Activated naive CD8-positive, alpha-beta T cell (primary cell): ENCODE results near the gene ZNF674.
"Not testable (repeated sequence)": the region's sequence is repeated elsewhere in the genome, so short reads cannot be mapped to it uniquely, and the experiment has no call there.

Source experiments
- H3K27ac Mint-ChIP-seq: one replicate; pipeline ENCODE4 v1.8.0; 2021; ENCODE audit warnings: mixed read lengths
- H3K27me3 Mint-ChIP-seq: one replicate; pipeline ENCODE4 v1.8.0; 2021; ENCODE audit warnings: mixed read lengths
- H3K36me3 Mint-ChIP-seq: one replicate; pipeline ENCODE4 v1.8.0; 2021; ENCODE audit warnings: mixed read lengths
- H3K4me1 Mint-ChIP-seq: one replicate; pipeline ENCODE4 v1.8.0; 2021; ENCODE audit warnings: low read depth, mixed read lengths
- H3K4me3 Mint-ChIP-seq: one replicate; pipeline ENCODE4 v1.8.0; 2021; ENCODE audit warnings: mild to moderate bottlenecking, mixed read lengths
- H3K9me3 Mint-ChIP-seq: one replicate; pipeline ENCODE4 v1.8.0; 2021; ENCODE audit warnings: low read depth, mixed read lengths

ZNF674 gene

GRCh38 chrX:46547857-46548256 is 2.6 kb upstream of the ZNF674 start:
- Mint-ChIP-seq H3K27me3 (no peaks in the 10 kb centered on the region), H3K36me3 (peaks cover 3% of the 10 kb centered on the region), H3K27ac (no peak overlapping the region), H3K9me3 (no peaks in the 10 kb centered on the region), H3K4me3 (no peak overlapping the region), H3K4me1 (peaks cover 38% of the 10 kb centered on the region)

DNA sequence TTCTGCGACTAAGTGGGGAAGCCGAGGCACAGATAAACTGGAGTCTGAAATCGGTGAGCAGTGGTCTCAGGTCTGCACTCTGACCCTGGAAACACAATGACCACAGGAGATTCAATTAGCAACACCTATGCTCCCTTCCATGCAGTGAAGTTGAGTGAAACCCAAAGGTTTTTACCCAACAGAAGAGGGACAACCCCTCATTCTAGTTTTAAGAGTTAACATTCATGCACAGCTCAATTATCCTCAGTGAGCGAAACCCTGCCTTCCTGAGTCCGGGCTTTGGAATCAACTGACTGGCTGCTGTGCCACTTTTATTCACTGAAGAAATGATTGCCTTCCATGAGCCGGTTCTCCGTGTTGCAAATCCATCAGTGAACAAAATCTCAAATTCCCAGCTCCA is 694 bp downstream of the ZNF674 start:
- Mint-ChIP-seq H3K27ac (peak overlapping the region; percentile 95), H3K4me3 (peak overlapping the region; percentile 93), H3K4me1 (peaks cover 36% of the 10 kb centered on the region)
- not testable (repeated sequence) for H3K9me3 Mint-ChIP-seq, H3K27me3 Mint-ChIP-seq, H3K36me3 Mint-ChIP-seq

DNA sequence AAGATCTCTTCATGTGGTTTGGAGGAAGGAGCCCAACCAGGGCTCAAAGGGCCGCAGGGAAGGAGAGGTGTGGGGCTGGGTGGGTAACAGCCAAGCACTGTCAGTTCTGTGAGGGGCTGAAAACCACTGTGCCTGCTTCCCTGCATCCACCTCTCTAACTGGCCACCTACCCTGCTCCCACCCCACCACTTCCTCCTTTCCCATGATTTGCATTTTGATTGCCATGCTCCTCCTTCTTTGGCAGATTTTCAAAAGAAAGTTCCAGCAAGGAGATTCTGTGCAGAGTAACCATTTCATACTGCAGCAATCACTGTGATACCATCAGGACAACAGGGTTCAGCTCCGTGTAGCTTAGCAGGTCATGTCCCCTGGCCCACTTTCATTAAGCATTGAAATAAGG is 1.8 kb downstream of the ZNF674 start:
- no peaks in the 10 kb centered on the region for H3K27me3 Mint-ChIP-seq
- H3K4me3 Mint-ChIP-seq: no peak overlapping the region
- peak overlapping the region; percentile 61 for H3K27ac Mint-ChIP-seq
- H3K9me3 Mint-ChIP-seq: no peaks in the 10 kb centered on the region
- peaks cover 32% of the 10 kb centered on the region for H3K4me1 Mint-ChIP-seq
- no peaks in the 10 kb centered on the region for H3K36me3 Mint-ChIP-seq

DNA sequence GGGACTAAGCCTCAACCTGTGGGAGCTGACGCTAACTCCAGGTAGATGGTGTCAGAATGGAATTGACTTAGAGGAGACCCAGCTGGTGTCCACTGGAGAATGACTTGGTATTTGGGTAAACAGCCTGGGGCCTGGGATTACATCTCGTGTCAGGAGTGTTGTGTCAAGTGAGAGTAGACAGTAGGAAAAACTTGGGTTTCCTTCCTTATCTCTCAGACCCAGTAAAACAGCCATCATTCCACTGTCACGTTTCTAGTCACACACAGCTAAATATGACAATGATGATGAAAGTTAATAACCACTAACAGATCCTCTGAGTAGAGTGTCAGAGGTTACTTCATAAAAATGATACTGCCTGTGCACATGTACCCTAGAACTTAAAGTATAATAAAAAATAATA is 13.8 kb downstream of the ZNF674 start:
- H3K27me3 Mint-ChIP-seq: no peaks in the 10 kb centered on the region
- peaks cover 2% of the 10 kb centered on the region for H3K36me3 Mint-ChIP-seq
- H3K27ac Mint-ChIP-seq: no peak overlapping the region
- H3K9me3 Mint-ChIP-seq: no peaks in the 10 kb centered on the region
- no peaks in the 10 kb centered on the region for H3K4me1 Mint-ChIP-seq
- H3K4me3 Mint-ChIP-seq: no peak overlapping the region

DNA sequence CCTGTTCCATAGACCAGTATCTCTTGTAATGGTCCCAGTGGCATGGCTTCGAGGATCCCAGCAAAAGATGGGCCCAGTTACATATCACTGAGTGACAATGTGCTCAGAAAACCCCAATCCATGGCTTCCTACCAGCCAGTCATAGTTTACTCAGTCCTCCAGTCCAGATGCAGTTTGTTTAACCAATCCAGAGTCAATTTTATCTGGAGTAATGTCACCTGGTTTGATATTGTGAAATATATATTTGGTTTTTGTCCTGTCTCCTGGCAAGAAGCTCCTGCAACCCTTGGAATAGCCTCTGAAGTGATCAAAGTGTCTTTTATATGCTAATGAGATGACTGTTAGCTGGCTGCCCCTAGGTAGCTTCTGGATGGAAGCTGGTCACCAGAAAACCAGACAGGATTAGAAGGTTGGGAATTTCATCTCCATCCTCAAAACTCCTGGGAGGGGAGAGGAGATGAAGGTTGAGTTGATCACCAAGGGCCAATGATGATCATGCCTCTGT is 14.8 kb downstream of the ZNF674 start:
- H3K9me3 Mint-ChIP-seq, H3K4me1 Mint-ChIP-seq, H3K27me3 Mint-ChIP-seq, H3K4me3 Mint-ChIP-seq, H3K27ac Mint-ChIP-seq, H3K36me3 Mint-ChIP-seq: not testable (repeated sequence)

DNA sequence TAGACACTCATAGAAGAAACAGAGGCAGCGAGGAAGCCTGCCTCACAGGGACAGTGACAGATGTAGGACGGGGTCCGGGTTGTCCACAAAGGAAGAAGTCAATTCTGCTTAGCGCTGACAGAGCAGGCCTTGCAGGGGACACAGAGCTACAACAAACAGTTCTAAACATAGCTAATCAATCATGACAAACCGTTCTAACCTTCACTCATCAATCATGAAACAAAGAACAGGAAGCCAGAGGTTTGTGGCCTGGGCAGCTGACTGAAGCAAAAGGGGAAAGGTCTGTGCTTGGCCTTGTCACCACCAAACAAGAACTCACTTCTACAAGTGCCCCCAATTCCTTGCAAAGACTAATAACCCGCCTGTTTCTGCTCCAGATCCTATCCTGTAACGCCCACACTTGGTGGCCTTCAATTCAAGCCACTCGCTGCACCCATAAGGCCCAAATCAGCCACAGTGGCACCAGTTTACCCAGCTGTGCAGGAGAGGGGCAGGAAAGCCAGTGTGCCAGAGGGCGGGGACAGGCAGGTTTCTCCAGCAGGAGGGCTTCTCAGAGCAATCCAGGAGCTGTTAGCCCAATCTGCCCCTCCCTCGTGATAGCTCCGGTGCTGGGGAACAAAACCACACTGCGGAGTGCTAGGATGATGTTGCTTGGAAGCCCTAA is 15.3 kb downstream of the ZNF674 start:
- H3K9me3 Mint-ChIP-seq, H3K27ac Mint-ChIP-seq, H3K27me3 Mint-ChIP-seq, H3K36me3 Mint-ChIP-seq, H3K4me1 Mint-ChIP-seq, H3K4me3 Mint-ChIP-seq: not testable (repeated sequence)

DNA sequence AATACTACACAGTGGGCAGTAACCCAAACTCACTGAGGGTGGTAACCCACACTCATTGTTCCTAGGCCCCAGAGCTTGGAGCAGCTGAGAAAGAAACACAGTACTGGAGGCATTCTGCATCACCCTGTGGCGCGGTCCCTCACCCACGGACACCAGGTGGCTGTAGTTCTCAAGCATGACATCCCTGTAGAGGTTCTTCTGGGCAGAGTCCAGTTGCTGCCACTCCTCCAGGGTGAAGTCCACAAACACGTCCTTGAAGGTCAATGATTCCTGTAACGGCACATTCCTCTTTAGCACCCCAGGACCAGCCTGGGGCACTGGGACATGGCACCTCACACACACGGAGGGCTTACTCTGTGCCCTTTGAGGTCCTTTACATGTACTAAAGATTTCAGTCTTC is 16.6 kb downstream of the ZNF674 start:
- H3K27me3 Mint-ChIP-seq, H3K9me3 Mint-ChIP-seq, H3K4me3 Mint-ChIP-seq, H3K27ac Mint-ChIP-seq, H3K4me1 Mint-ChIP-seq, H3K36me3 Mint-ChIP-seq: not testable (repeated sequence)

DNA sequence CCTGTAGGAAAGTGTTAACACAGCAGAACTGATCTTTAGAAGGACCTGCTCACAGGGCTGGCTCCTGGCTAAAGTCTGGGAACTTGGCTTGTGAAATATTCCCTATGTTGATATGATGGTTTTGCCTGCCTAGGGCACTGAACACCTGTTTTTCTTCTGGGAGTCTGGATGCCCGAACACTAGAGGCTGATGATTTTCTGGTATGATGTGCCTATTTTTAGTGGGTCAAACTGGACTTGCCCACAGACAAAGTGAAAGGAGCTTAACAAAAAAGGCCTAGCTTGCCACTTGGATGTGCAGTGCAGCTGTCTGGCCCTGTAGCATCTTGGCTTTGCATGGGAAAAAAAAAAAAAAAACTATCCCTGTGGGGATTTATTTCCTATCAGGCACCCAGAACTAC is 39.1 kb downstream of the ZNF674 start:
- Mint-ChIP-seq H3K36me3 (peaks cover 17% of the 10 kb centered on the region), H3K4me3 (no peak overlapping the region), H3K4me1 (no peaks in the 10 kb centered on the region), H3K9me3 (no peaks in the 10 kb centered on the region), H3K27ac (no peak overlapping the region), H3K27me3 (no peaks in the 10 kb centered on the region)

GRCh38 chrX:46502848-46503247 is 42.4 kb downstream of the ZNF674 start:
- no peaks in the 10 kb centered on the region for H3K27me3 Mint-ChIP-seq
- H3K36me3 Mint-ChIP-seq: peaks cover 21% of the 10 kb centered on the region
- H3K9me3 Mint-ChIP-seq: no peaks in the 10 kb centered on the region
- H3K4me3 Mint-ChIP-seq: no peak overlapping the region
- H3K4me1 Mint-ChIP-seq: no peaks in the 10 kb centered on the region
- H3K27ac Mint-ChIP-seq: no peak overlapping the region

DNA sequence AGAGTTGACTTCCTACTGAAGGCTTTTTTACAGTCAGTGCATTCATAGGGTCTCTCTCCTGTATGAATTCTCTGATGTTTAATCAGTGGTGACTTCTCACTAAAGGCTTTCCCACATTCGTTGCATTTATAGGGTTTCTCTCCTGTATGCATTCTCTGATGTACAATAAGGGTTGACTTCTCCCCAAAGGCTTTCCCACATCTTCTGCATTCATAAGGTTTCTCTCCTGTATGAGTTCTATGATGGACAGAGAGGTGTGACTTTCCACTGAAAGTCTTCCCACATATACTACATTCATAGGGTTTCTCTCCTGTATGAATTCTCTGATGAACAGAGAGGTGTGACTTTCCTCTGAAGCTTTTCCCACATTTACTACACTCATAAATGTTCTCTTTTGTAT is 45.2 kb downstream of the ZNF674 start:
- Mint-ChIP-seq H3K36me3 (peaks cover 17% of the 10 kb centered on the region), H3K9me3 (no peaks in the 10 kb centered on the region), H3K27me3 (no peaks in the 10 kb centered on the region), H3K27ac (no peak overlapping the region), H3K4me1 (no peaks in the 10 kb centered on the region), H3K4me3 (no peak overlapping the region)

DNA sequence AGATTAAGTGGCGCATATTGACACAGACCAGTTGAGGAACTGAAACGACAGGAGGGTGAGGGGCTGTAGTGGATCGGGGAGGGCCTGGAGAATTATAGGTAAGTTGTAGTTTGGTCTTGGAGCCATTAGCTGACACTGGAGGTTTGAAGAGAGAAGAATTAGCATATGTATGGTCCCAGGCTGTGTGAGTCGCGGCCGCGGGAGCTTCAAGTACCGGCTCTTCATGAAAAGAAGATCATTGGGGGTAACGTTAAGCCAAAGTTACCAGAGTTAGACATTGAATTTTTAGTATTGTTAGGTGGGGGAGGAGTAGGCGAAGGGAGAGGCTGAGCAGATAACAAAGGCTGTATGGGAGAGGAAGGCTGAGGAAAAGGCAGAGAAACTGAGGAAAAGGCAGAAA is 56.5 kb downstream of the ZNF674 start:
- H3K4me1 Mint-ChIP-seq: peaks cover 2% of the 10 kb centered on the region
- H3K4me3 Mint-ChIP-seq: no peak overlapping the region
- H3K36me3 Mint-ChIP-seq: peaks cover 28% of the 10 kb centered on the region
- H3K27me3 Mint-ChIP-seq: no peaks in the 10 kb centered on the region
- no peaks in the 10 kb centered on the region for H3K9me3 Mint-ChIP-seq
- no peak overlapping the region for H3K27ac Mint-ChIP-seq

- no peaks in the 10 kb centered on the region for H3K27me3 Mint-ChIP-seq
- H3K4me1 Mint-ChIP-seq: peaks cover 2% of the 10 kb centered on the region
- H3K9me3 Mint-ChIP-seq: peaks cover 3% of the 10 kb centered on the region
- H3K27ac Mint-ChIP-seq: no peak overlapping the region
- peaks cover 40% of the 10 kb centered on the region for H3K36me3 Mint-ChIP-seq
- H3K4me3 Mint-ChIP-seq: no peak overlapping the region
These were observed 59.3 kb downstream of the ZNF674 start for GRCh38 chrX:46485897-46486296.

DNA sequence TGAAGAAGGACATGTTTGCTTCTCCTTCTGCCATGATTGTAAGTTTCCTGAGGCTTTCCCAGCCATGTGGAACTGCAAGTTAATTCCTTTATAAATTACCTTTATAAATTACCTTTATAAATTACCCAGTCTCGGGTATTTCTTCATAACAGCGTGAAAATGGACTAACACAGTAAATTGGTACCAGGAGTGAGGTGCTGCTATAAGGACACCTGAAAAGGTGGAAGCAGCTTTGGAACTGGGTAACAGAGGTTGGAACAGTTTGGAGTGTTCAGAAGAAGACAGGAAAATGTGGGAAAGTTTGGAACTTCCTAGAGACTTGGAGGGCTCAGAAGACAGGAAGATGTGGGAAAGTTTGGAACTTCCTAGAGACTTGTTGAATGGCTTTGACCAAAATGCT is 66.6 kb downstream of the ZNF674 start:
- H3K36me3 Mint-ChIP-seq: peaks cover 24% of the 10 kb centered on the region
- not testable (repeated sequence) for H3K27me3 Mint-ChIP-seq, H3K4me1 Mint-ChIP-seq, H3K9me3 Mint-ChIP-seq, H3K27ac Mint-ChIP-seq, H3K4me3 Mint-ChIP-seq

- no peaks in the 10 kb centered on the region for H3K9me3 Mint-ChIP-seq
- H3K4me3 Mint-ChIP-seq: no peak overlapping the region
- H3K4me1 Mint-ChIP-seq: no peaks in the 10 kb centered on the region
- H3K27ac Mint-ChIP-seq: no peak overlapping the region
- H3K36me3 Mint-ChIP-seq: peaks cover 23% of the 10 kb centered on the region
- no peaks in the 10 kb centered on the region for H3K27me3 Mint-ChIP-seq
These were observed 67.8 kb downstream of the ZNF674 start for GRCh38 chrX:46477435-46477834.

DNA sequence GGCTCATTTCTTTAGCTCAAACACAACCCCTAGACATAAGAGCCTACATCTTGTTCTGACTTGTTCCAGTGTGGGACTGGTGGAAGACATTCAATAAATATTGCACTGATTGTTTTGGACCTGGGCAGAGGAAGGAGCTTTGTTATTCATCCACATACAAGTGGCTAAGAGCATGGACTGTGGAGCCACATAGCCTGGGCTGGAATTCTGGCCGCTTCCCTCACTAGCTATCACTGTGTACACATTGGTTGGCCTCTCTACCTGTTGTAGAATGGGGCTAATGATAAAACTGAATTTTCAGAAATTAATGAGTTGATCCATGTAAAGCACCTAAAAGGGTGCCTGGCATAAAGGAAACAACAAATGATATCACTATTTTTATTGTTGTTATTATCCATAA is 80.0 kb downstream of the ZNF674 start:
- Mint-ChIP-seq H3K27me3 (no peaks in the 10 kb centered on the region), H3K27ac (no peak overlapping the region), H3K4me3 (no peak overlapping the region), H3K36me3 (peaks cover 36% of the 10 kb centered on the region), H3K4me1 (peaks cover 9% of the 10 kb centered on the region), H3K9me3 (no peaks in the 10 kb centered on the region)

DNA sequence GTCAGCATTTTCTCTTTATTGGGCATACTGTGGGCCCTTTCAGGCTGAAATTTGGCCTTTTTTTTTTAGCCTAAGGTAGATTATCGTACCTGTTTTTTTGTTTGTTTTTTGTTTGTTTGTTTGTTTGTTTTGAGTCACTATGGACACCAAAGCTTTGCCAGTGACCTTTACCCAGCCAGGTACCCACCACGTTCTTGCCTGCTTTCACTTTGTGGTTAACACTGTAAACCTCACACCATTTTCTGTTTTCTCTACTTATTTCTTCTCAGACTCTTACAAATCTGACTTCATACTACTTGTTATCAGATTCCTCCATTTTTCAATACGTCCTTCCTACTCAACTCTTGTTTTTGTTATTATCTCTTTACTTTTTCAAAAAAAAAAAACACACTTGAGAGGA is 81.5 kb downstream of the ZNF674 start:
- peaks cover 26% of the 10 kb centered on the region for H3K36me3 Mint-ChIP-seq
- H3K4me1 Mint-ChIP-seq: peaks cover 9% of the 10 kb centered on the region
- no peak overlapping the region for H3K4me3 Mint-ChIP-seq
- no peaks in the 10 kb centered on the region for H3K9me3 Mint-ChIP-seq
- no peak overlapping the region for H3K27ac Mint-ChIP-seq
- no peaks in the 10 kb centered on the region for H3K27me3 Mint-ChIP-seq
